SKM-1 (cell line): Measurements from ENCODE around the gene CUL9.

Experiments
- DNase-seq: peaks from one replicate; lab custom pipeline; 2025; ENCODE audit not compliant: unreplicated experiment; lab: John Stamatoyannopoulos, UW

Gene CUL9

DNA sequence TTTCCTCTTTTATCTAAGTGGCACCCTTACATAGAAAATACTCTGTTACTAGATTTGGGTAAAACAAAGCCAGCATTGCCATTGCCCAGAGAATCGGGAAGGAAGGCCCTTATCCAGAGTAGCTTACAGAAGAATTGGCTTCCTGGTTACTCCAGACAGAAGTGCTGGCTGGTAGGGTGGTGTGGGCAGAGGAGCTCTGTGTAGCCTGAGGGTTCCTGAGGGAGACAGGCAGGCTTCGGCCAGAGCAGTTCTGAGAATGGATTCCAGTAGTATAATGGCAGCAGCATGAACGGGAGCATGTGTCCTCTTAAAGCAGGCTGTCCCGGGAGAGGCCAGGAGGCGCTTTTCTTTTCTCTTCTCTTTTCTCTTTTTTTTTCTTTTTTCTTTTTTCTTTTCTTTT, 11.9 kb downstream of the CUL9 start:
- DNase-seq, result no peak

DNA sequence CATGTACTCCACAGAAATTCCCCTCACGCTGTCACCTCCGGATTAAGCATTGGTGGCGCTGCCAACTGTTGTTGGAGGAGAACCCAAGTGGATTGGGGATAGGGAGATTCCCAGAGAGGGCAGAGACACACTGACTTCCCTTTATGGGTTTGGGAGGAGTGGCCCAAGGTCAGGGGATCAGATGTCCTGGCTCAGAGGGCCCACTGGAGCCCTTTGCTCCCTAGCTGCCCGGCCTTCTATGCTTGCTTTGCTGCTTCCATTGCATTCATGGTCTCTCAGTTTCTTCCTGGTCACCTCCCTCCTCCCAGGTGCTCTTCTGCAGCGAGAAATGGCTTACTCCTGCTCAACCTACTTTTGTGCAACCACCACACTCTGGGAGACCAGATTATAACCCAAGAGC, 14.3 kb downstream of the CUL9 start:
- no peak for DNase-seq

DNA sequence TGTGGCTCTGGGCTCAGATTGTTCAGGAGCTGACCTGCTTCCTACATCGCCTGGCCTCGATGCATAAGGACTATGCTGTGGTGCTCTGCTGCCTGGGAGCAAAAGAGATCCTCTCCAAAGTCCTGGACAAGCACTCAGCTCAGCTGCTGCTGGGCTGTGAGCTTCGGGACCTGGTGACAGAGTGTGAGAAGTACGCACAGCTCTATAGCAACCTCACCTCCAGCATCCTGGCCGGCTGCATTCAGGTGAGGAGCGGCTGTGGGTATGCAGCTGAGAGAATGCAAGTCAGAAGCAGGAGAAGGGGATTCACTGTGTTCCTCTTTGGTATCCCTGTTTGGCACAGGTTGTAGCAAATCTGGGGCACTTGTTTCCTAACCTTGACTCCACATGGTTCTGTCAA, 17.9 kb downstream of the CUL9 start:
- no peak for DNase-seq

DNA sequence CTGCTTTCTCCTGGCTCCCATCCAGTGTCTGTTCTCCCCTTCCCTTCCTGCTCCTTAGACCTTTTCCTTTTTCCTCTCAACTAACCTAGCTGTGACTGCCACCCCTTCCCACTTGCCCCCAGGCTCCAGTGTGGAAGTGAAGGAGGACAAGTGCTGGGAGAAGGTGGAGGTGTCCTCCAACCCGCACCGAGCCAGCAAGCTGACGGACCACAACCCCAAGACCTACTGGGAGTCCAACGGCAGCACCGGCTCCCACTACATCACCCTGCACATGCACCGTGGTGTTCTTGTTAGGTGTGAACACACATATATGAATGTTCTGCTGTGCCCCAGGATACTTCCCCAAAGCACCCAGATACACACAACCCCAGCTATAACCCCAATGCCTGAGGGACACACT, 18.5 kb downstream of the CUL9 start:
- DNase-seq, result no peak

- no peak for DNase-seq
Measured at GRCh38 chr6:43202451-43202850, 20.5 kb downstream of the CUL9 start.

DNA sequence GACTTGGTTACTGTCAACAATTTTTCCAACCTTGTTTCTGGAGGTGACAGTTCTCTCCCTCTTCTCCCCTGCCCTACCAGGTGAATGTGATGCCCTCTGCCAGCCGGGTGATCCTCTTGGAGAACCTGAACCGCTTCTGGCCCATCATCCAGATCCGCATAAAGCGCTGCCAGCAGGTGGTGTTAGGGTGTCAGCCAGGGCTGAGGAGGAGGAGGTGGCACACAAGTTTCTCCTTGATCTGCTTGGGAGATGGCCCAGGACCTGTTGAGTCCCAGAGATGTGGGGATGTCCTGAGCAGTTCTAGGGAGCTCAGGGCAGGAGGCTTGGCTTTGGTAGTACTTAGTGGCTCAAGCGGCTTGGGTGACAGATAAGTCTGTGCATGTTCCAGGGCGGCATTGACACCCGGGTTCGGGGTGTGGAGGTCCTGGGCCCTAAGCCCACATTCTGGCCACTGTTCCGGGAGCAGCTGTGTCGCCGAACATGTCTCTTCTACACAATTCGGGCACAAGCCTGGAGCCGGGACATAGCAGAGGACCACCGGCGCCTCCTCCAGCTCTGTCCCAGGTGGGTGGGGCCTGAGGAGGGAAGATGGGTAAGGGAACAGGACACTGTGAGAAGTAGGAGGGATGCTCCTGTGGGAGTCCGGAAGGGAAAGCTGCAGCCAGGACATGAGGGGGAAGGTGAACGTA, 21.2 kb downstream of the CUL9 start:
- DNase-seq, result no peak

DNA sequence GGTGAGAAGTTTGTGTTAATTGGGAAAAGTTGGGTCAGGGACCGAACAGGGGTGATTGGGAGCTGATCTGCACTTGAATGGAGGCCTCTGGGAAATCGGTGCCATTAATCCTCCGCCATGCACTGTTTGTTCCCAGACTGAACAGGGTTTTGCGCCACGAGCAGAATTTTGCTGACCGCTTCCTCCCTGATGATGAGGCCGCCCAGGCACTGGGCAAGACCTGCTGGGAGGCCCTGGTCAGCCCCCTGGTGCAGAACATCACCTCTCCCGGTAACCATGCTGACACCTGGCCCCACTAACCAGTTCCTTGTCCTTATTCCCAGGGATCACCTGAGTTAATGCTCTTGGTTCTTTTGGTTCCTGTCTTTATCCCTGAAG, 21.7 kb downstream of the CUL9 start:
- DNase-seq, result no peak

GRCh38 chr6:43204271-43205105, 22.5 kb downstream of the CUL9 start:
- no peak for DNase-seq

DNA sequence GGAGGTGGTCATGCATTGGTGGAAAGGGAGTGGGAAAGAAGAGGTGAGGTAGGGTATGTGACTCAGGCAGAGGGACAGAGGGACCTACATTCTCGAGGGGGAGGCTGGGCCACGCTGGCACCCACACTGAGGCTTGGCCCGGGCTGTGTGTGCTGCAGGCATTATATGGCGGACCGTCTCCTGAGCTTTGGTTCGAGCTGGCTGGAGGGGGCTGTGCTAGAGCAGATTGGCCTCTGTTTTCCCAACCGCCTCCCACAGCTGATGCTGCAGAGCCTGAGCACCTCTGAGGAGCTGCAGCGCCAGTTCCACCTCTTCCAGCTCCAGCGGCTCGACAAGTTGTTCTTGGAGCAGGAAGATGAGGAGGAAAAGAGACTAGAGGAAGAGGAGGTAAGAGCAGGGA, 23.9 kb downstream of the CUL9 start:
- no peak for DNase-seq

GRCh38 chr6:43207286-43207685, 25.3 kb downstream of the CUL9 start:
- DNase-seq, result no peak

GRCh38 chr6:43211955-43212354, 30.0 kb downstream of the CUL9 start:
- no peak for DNase-seq

GRCh38 chr6:43213431-43213830, 31.4 kb downstream of the CUL9 start:
- no peak for DNase-seq

DNA sequence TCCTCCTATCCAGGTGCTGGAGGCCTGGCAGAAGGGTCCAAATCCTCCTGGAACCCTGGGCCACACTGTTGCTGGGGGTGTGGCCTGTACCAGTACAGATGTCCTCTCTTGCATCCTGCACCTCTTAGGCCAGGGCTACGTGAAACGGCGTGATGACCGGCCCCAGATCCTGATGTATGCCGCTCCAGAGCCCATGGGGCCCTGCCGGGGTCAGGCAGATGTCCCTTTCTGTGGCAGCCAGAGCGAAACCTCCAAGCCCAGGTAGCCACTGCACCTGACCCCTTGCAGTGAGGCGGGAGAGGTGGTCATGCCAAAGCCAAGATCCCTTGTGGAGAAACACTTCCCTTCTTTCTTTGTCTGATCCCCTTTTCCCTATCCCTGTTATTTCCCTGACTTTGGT, 33.1 kb downstream of the CUL9 start:
- DNase-seq, result no peak

DNA sequence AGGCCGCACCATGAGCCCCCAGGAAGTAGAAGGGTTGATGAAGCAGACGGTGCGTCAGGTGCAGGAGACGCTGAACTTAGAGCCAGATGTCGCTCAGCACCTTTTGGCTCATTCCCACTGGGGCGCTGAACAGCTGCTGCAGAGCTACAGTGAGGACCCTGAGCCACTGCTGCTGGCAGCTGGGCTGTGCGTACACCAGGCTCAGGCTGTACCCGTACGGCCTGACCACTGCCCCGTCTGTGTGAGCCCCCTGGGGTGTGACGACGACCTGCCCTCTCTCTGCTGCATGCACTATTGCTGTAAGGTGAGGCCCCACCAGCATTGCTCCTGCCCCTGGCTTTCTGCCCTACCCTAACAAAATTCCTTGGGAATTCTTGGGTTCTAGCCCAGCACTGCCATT, 34.2 kb downstream of the CUL9 start:
- DNase-seq, result no peak

DNA sequence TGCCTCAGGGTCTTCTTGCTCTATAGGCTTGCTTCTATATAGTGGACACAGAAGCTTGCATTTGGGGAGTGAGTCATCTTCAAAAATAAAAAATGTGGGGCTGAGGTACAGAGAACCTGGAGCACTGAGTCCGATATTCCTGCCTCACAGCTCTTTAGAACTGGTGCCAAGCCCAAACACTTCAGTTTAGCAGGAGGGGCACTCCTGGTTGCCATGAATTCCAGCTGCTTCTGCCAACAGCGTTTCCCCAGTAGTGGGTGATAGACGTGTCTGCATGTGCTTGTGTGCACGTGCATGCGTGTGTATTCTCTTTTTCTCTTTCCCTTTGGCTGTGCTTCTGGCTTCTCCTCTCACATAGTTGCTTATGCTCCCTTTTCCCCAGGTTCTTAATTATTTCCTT, 35.4 kb downstream of the CUL9 start:
- DNase-seq, result no peak

DNA sequence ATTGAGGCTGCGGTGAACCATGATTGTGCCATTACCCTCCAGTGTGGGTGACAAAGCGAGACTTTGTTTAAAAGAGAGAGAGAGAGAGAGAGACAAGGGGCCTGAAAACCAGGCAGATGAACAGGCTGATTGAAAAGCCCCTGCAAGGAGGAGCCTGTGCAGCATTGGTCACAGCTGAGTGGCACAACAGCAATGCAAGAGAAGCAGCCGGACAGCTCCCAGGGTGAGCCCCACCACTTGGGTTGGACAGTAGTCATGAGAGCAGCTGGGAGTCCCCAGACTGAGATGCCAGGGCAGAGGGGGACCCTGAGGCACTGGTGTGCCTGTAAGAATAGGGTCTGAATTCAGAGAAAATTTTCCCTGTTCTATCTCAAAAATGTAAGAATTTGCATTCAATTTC, 37.1 kb downstream of the CUL9 start:
- DNase-seq, result no peak

DNA sequence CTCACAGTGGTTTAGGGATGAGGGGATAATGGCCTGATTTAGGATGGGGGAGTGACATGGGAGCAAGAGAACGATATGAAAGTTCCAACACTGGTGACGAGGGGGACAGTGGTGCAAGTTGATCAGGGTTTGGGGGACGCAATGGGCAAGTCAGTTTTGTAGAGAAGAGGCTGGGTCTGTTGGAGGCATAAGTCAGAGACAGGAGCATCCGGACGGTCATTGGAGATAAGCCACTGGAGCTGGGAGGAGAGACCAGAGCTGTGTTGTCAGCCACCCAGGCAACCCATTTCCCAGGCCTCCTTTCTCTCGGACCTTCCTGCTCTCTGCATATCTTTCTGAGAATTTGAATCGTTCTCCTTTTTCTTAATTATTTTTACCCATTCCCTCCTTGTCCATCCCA, 37.8 kb downstream of the CUL9 start:
- no peak for DNase-seq

GRCh38 chr6:43220439-43220951, 38.5 kb downstream of the CUL9 start:
- DNase-seq, result no peak

- no peak for DNase-seq
Measured at GRCh38 chr6:43221046-43221972, 39.3 kb downstream of the CUL9 start.

DNA sequence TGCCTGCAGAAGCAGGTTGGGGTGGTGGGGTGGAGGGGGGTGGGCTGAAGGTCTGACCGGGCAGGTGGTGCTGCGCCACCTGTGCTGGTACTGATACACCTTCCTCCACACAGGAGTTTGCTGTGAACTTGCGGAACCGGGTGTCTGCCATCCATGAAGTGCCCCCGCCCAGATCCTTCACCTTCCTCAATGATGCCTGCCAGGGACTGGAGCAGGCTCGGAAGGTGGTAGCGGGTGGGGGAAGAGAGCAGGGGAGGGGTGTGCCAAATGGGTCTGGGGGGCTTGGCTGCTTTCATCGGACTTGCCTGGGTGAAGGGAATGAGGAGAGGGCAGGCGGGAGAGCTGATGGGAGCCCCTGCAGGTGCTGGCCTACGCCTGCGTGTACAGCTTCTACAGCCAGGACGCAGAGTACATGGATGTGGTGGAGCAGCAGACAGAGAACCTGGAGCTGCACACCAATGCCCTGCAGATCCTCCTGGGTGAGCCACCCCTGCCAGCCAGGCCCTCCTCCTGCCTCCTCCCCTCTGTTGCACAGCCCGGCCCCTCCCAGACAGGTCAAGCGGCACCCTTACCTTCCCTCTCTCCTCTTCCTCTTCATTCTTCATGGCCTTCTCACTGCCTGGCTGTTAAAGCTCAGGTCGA, 40.5 kb downstream of the CUL9 start:
- DNase-seq, result no peak

GRCh38 chr6:43223175-43223574, 41.2 kb downstream of the CUL9 start:
- DNase-seq, result no peak
